Tibial nerve (tissue), 4 donors: ENCODE data around the gene B3GALNT1. TPM values are rescaled to one million over a fixed set of nuclear protein-coding genes. Genes with fewer than 3 reads are reported as not detected.

Experiments used
- DNase-seq, 2 donors: peaks; one replicate each; pipeline ENCODE4 v3.0.0-alpha.2; 2019; ENCODE audit warnings: low spot score in 2 of 2
- H3K27ac ChIP-seq, 4 donors: fragments of 200-600 bp; sonication (generic) in 3 of 4; one replicate each; pipeline ENCODE4 v1.5.1; 2017 to 2019; ENCODE audit warnings: mild to moderate bottlenecking in 1 of 4
- H3K27me3 ChIP-seq, 2 donors: fragments of 200-600 bp; sonication (generic) in 1 of 2; one replicate each; pipeline versions ENCODE4 v1.5.1 to v1.6.0; 2017 to 2019
- H3K36me3 ChIP-seq, 3 donors: fragments of 200-600 bp; sonication (generic); one replicate each; pipeline ENCODE4 v1.5.1; 2018 to 2019
- H3K4me1 ChIP-seq, 4 donors: fragments of 200-600 bp; sonication (generic) in 3 of 4; one replicate each; pipeline ENCODE4 v1.5.1; 2017 to 2019
- H3K4me3 ChIP-seq, 4 donors: fragments of 200-600 bp; sonication (generic) in 3 of 4; one replicate each; pipeline ENCODE4 v1.5.1; 2017 to 2019; ENCODE audit warnings: mild to moderate bottlenecking in 1 of 4, moderate library complexity in 1 of 4
- H3K9me3 ChIP-seq, 4 donors: fragments of 200-600 bp; sonication (generic) in 3 of 4; one replicate each; pipeline ENCODE4 v1.5.1; 2017 to 2019
- EP300 ChIP-seq, 2 donors: sonication (generic); formaldehyde crosslinking; IDR thresholded peaks; one replicate each; pipeline ENCODE4 v1.6.1; 2017; ENCODE audit warnings: antibody characterized with exemption in 2 of 2, mild to moderate bottlenecking in 1 of 2
- POLR2A ChIP-seq, 2 donors: fragments of 450-650 bp; IDR thresholded peaks; one replicate each; pipeline ENCODE4 v1.6.1; 2017; ENCODE audit warnings: antibody characterized with exemption in 2 of 2, mild to moderate bottlenecking in 2 of 2, moderate library complexity in 2 of 2
- WGBS, 2 donors: methylation state at CpG; one replicate each; pipeline ENCODE4 v1.1.5; 2018; 5-methylcytosine and 5-hydroxymethylcytosine counted together
- total RNA-seq, 4 donors: library from RNA; depleted of rRNA; stranded (reverse); fragments of >200 nt; gene quantifications; one replicate each; pipeline ENCODE4 v1.1.0, GENCODE V29; 2016
- TF ChIP-seq, protein P1 (sequence below), 5 experiments: fragments of 200-600 bp in 3 of 5; fragments of 450-650 bp in 2 of 5; sonication (generic) in 3 of 5; IDR thresholded peaks; one replicate each; pipeline ENCODE4 v1.5.1; 2016 to 2019; ENCODE audit warnings: antibody characterized with exemption in 5 of 5, mild to moderate bottlenecking in 3 of 5, moderate library complexity in 2 of 5

Gene B3GALNT1, protein sequence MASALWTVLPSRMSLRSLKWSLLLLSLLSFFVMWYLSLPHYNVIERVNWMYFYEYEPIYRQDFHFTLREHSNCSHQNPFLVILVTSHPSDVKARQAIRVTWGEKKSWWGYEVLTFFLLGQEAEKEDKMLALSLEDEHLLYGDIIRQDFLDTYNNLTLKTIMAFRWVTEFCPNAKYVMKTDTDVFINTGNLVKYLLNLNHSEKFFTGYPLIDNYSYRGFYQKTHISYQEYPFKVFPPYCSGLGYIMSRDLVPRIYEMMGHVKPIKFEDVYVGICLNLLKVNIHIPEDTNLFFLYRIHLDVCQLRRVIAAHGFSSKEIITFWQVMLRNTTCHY
- 10 to 100 TPM in 2 of 4 donors, 1 to 10 TPM in 2; 5.7 to 21.6 (median 8.2) TPM for total RNA-seq

DNA sequence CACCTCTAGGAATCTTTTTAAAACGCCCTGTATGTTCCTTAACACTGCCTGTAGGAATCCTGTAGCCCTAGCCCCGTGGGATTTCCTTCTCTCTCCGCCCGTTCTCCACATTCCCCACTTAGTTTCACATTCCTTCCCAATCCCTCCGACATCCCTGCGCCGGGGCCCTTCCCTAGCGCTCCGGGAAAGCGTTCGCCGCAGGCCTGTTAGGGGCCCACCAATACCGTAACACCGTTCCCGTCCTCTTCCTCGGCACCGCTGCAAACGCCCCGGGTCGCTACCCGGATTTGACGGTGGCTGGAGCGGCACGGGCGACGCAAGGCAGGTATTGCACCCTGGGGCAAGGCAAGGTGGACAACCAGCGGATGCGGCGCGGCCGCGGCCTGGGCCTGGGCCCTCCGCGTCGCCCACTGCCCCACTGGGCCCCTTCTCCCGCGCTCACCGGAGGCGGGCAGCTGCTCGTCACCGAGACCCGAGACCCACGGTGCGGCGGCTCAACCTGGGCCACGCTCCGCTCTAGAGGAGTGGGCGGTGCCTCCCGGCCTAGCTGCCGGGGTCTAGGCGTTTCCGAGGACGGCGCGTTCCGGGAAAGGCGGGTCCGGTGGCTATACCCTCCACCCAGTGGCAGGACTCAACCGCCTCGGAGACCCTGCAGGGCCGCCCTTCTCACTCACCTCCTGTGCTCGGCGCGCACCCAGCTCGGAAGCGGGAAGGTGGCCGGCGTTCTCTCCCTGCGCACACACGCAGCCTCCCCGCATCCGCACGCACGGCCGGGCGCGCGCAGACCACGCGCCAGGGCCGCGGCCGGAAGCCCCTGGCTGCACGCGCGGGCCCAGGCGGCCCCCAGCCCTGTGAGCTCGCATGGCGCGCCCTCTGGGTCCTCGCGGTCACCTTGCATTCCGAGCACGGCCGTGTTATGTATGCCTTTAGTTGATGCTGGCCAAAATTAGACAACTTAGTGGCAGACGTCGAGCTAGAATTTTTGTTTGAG lies at the start of gene B3GALNT1:
Gene B3GALNT1 (minus strand): TSS at position 789 of the 991 bp plus-strand sequence. CDS start 18,595 bp downstream, outside the sequence.
- H3K27ac ChIP-seq, result peak within 1 kb of the TSS in 3 of 4 donors; percentile 46 to 75 (median 71)
- H3K36me3 ChIP-seq, result no peaks in the 10 kb centered on the region
- no peaks in the 10 kb centered on the region for H3K9me3 ChIP-seq
- peak in 1 of 2 donors; percentile 16 for DNase-seq
- H3K4me1 ChIP-seq, result peaks cover 0 to 17% (median 0%) of the 10 kb centered on the region in 4 donors
- peak in 1 of 2 donors; percentile 30 for TF ChIP-seq EP300 (IDR thresholded peaks at IDR 0.05)
- no peak for TF ChIP-seq POLR2A (IDR thresholded peaks at IDR 0.05)
- WGBS, 2 donors, result 1 to 2% methylated on average over 54 to 94 of the region's 97 CpGs
- H3K4me3 ChIP-seq, result peak within 1 kb of the TSS; percentile 45 to 73 (median 52)
- H3K27me3 ChIP-seq, result no peaks in the 10 kb centered on the region

DNA sequence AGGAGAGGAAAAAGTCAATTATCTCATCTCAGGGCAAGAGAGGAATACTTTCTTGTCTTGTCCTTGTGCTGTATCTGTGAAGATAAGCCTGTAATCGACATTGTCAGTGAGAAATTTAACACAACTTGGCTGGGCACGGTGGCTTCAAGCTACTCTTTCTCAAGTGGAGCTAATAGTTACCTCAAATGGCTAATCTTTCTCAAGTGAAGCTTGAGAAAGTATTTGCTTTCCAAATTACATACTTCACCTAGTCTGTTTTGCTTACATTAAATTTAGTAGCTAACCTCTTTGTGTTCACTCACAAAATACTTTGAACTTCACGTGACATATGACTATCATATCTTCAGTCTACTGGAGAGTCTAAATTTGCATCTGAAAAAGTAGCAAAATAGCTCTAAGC lies 48.3 kb upstream of the B3GALNT1 start:
- WGBS, 2 donors, result 80 to 82% methylated on average over 3 of the region's 3 CpGs
- TF ChIP-seq POLR2A (IDR thresholded peaks at IDR 0.05), result no peak
- no peak for TF ChIP-seq EP300 (IDR thresholded peaks at IDR 0.05)
- TF ChIP-seq, protein P1, sequence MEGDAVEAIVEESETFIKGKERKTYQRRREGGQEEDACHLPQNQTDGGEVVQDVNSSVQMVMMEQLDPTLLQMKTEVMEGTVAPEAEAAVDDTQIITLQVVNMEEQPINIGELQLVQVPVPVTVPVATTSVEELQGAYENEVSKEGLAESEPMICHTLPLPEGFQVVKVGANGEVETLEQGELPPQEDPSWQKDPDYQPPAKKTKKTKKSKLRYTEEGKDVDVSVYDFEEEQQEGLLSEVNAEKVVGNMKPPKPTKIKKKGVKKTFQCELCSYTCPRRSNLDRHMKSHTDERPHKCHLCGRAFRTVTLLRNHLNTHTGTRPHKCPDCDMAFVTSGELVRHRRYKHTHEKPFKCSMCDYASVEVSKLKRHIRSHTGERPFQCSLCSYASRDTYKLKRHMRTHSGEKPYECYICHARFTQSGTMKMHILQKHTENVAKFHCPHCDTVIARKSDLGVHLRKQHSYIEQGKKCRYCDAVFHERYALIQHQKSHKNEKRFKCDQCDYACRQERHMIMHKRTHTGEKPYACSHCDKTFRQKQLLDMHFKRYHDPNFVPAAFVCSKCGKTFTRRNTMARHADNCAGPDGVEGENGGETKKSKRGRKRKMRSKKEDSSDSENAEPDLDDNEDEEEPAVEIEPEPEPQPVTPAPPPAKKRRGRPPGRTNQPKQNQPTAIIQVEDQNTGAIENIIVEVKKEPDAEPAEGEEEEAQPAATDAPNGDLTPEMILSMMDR (IDR thresholded peaks at IDR 0.05), result no peak

DNA sequence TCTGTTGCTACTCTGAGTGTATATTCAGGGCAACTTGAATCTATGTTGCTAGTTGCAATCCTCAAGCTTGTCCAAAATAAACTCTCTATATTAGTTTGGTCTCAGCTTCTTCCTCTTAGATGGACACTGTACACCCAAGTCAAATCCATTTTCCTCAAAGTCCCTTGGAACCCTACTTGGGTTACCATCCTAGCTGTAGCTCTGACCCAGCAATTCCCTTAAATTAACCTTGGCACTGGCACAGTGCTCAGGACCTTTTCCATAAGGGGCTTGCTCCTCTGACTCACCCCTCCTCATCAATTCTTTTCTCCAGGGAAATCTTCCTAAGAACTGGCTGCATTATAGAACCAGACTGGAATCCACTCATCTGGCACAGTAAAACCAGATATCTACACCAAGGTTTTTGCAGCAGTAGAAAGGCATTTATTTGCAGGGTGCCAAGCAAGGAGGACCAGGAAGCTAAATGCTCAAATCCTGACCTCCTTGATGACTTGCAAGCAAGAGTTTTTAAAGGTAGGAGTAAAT lies 44.9 kb upstream of the B3GALNT1 start:
- Histone ChIP-seq H3K4me3 (no peak overlapping the region), H3K9me3 (no peaks in the 10 kb centered on the region), H3K36me3 (no peaks in the 10 kb centered on the region), H3K4me1 (peaks cover 0 to 3% (median 0%) of the 10 kb centered on the region in 4 donors), H3K27me3 (no peaks in the 10 kb centered on the region), H3K27ac (no peak overlapping the region)
- TF ChIP-seq EP300 (IDR thresholded peaks at IDR 0.05) (no peak), POLR2A (IDR thresholded peaks at IDR 0.05) (no peak)
- TF ChIP-seq, protein P1 (IDR thresholded peaks at IDR 0.05), result no peak
- DNase-seq, result no peak

More for the DNA sequence above, 48.3 kb upstream of the B3GALNT1 start:
- DNase-seq, result no peak
- H3K27ac ChIP-seq, result no peak overlapping the region
- H3K4me3 ChIP-seq, result no peak overlapping the region
- H3K36me3 ChIP-seq, result no peaks in the 10 kb centered on the region
- peaks cover 0 to 3% (median 0%) of the 10 kb centered on the region in 4 donors for H3K4me1 ChIP-seq
- no peaks in the 10 kb centered on the region for H3K27me3 ChIP-seq
- H3K9me3 ChIP-seq, result no peaks in the 10 kb centered on the region

DNA sequence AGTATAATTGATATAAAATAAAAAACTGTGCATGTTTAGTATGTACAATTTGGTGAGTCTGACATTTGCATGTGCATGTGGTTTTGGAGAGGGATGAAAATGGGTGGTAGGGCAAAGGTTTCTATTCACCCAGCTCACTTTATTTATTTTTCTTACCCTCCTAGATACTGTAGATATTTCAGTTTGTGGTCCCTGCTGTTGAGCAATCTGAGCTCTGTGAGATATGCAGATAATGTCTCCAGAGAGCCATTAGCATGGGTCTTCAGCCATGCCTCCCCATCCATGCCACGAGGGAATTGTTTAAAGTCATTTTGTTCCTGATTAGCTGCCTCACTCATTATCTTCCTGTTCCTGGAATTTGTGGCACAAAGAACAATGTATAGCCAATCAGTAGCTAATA lies 44.4 kb upstream of the B3GALNT1 start:
- H3K4me3 ChIP-seq, result no peak overlapping the region
- no peaks in the 10 kb centered on the region for H3K9me3 ChIP-seq
- no peak for DNase-seq
- no peak overlapping the region for H3K27ac ChIP-seq
- 52 to 55% methylated on average over 1 of the region's 1 CpG for WGBS, 2 donors
- H3K27me3 ChIP-seq, result no peaks in the 10 kb centered on the region
- TF ChIP-seq POLR2A (IDR thresholded peaks at IDR 0.05) (no peak), EP300 (IDR thresholded peaks at IDR 0.05) (no peak)
- TF ChIP-seq, protein P1 (IDR thresholded peaks at IDR 0.05), result no peak
- H3K36me3 ChIP-seq, result no peaks in the 10 kb centered on the region
- peaks cover 0 to 3% (median 0%) of the 10 kb centered on the region in 4 donors for H3K4me1 ChIP-seq

DNA sequence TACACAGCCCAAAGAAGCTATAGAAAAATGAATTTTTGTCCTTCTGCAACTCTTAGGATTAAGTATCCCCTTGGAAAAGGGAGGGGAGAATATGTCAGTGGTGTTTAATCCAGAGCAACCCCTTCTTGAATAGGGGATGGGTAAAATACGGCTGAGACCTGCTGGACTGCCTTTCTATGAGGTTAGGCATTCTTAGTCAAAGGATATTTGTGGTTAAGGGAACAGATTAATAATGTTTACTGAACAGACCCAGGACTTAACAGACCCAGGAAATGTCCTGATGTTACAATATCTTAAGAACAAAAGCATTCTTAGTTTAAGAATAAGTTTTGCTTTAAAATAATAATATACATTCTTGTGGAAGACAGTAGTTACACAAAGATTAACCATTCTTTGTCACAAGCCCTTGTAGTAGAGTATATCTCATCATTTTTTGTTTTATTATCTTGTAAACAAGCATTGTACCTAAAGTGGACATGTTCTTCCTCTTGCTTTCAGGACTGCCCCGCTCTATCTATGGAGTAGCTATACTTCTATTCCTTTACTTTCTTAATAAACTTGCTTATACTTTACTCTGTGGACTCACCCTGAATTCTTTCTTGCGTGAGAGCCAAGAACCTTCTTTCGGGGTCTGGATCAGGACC lies 43.8 kb upstream of the B3GALNT1 start:
- WGBS, 2 donors, result 84 to 86% methylated on average over 4 of the region's 4 CpGs
- H3K4me1 ChIP-seq, result peaks cover 0 to 3% (median 0%) of the 10 kb centered on the region in 4 donors

More for the DNA sequence above, 43.8 kb upstream of the B3GALNT1 start:
- H3K27ac ChIP-seq, result no peak overlapping the region
- no peak for DNase-seq
- H3K36me3 ChIP-seq, result no peaks in the 10 kb centered on the region
- H3K4me3 ChIP-seq, result no peak overlapping the region
- no peaks in the 10 kb centered on the region for H3K9me3 ChIP-seq
- no peaks in the 10 kb centered on the region for H3K27me3 ChIP-seq
- TF ChIP-seq, protein P1 (IDR thresholded peaks at IDR 0.05), result no peak
- TF ChIP-seq POLR2A (IDR thresholded peaks at IDR 0.05) (no peak), EP300 (IDR thresholded peaks at IDR 0.05) (no peak)
